ENCODE results near the gene GNAQ. TPM values are rescaled to one million over a fixed set of nuclear protein-coding genes. Genes with fewer than 3 reads are reported as not detected.
A peak's percentile ranks its signal among the peaks of the same experiment; 100 is the strongest.
"Not testable (repeated sequence)": the region's sequence is repeated elsewhere in the genome, so short reads cannot be mapped to it uniquely, and the experiment has no call there.

Gene GNAQ
- total RNA-seq, 4 donors from 2014 or later, result 35.4 to 95.7 (median 52.3) TPM

DNA sequence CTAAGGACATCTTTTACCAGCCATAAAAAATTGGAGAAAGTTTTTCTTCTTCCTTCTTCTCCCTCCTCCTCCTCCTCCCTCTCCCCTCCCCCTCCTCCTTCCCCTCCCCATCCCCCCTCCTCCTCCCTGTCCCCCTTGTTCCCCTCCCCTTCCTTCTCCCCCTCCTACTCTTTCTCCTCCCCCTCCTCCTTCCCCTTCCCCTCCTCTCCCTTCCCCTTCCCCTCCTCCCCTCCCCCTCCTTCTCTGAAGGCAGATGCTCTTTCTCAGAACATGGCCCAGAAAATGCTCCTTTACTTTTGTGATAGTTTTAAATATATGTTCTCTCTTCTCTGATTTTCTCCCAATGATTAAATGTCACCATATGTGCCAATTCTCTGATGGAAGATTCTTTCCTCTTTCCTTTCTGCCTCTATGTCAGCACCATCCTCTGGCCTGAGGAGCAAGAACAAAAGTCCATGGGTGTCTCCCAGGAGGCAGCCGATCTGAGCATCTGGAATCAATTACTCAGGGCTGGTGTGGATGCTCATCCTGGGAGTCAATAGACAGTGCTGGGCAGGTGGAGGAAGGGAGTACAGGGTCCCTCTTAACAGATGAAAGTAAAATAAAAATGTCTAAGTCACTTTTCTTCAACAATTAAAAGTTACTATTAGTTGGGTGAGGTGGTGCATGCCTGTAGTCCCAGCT is 320.5 kb downstream of the GNAQ start:
- intact Hi-C loops (cut with DNase I; ENCODE audit: low total_unique reads), result no loop called here
- no peaks in the 10 kb centered on the region for H3K36me3 ChIP-seq
- no peaks in the 10 kb centered on the region for H3K4me1 ChIP-seq
- no peak for DNase-seq
- no peak for TF ChIP-seq POLR2A (IDR thresholded peaks at IDR 0.05)
- TF ChIP-seq, protein P1, sequence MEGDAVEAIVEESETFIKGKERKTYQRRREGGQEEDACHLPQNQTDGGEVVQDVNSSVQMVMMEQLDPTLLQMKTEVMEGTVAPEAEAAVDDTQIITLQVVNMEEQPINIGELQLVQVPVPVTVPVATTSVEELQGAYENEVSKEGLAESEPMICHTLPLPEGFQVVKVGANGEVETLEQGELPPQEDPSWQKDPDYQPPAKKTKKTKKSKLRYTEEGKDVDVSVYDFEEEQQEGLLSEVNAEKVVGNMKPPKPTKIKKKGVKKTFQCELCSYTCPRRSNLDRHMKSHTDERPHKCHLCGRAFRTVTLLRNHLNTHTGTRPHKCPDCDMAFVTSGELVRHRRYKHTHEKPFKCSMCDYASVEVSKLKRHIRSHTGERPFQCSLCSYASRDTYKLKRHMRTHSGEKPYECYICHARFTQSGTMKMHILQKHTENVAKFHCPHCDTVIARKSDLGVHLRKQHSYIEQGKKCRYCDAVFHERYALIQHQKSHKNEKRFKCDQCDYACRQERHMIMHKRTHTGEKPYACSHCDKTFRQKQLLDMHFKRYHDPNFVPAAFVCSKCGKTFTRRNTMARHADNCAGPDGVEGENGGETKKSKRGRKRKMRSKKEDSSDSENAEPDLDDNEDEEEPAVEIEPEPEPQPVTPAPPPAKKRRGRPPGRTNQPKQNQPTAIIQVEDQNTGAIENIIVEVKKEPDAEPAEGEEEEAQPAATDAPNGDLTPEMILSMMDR (IDR thresholded peaks at IDR 0.05), result no peak
- H3K27me3 ChIP-seq, result no peaks in the 10 kb centered on the region
- no peaks in the 10 kb centered on the region for H3K9me3 ChIP-seq
- H3K27ac ChIP-seq, result no peak overlapping the region
- H3K4me3 ChIP-seq, result no peak overlapping the region

DNA sequence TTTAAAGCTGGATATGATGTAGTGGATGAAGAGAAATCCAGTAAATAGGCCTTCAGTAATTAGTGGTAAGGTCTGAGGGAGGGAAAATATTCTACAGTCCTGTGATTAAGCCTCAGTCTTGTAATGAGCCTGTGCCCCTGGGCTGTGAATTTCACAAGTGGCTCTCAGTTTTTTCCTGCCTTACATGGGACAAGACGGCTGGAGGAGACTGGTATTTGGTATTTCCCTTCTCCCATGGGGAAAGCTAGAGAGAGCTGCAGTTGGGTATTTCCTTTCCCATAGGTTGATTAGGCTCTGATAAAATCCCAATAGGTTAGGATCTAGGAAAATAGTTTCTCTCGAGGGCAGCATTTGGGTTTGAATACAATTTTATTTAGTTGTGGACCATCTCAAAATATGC is 321.3 kb downstream of the GNAQ start:
- no peak overlapping the region for H3K27ac ChIP-seq
- H3K36me3 ChIP-seq, result no peaks in the 10 kb centered on the region
- TF ChIP-seq, protein P1 (IDR thresholded peaks at IDR 0.05), result no peak
- no peak for TF ChIP-seq POLR2A (IDR thresholded peaks at IDR 0.05)
- intact Hi-C loops (cut with DNase I; ENCODE audit: low total_unique reads), result no loop called here
- H3K4me3 ChIP-seq, result no peak overlapping the region
- H3K27me3 ChIP-seq, result no peaks in the 10 kb centered on the region
- H3K9me3 ChIP-seq, result no peaks in the 10 kb centered on the region
- DNase-seq, result no peak
- H3K4me1 ChIP-seq, result no peaks in the 10 kb centered on the region

DNA sequence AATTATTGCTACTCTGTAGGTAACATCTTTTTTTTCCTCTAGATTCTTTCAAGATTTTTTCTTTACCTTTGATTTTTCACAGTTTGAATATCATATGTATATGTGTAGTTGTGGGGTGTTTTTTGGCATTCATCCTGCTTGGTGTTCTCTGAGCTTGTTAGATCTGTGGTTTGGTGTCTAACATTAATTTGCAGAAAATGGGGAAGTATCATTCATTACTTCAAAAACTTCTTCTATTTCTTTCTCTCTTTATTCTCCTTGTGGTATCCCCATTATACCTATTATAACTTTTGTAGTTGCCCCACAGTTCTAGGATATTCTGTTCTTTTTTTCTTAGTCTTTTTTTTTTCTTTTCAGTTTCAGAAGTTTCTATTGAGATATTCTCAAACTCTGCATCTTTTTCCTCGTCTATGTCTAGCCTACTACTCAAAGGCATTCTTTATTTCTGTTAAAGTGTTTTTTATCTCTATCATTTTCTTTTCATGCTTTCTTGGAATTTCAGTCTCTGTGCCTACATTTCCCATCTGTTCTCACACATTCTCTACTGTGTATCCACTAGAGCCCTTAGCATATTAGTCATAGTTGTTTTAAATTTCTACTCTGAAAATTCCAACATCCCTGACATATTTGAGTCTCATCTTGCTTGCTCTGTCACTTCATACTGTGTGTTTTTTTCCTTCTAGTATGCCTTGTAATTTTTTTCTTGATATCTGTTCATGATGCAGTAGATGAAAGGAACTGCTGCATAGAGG is 323.4 kb downstream of the GNAQ start:
- Histone ChIP-seq H3K4me1 (no peaks in the 10 kb centered on the region), H3K36me3 (no peaks in the 10 kb centered on the region), H3K27me3 (no peaks in the 10 kb centered on the region), H3K27ac (peak overlapping the region; percentile 68 to 81), H3K9me3 (no peaks in the 10 kb centered on the region), H3K4me3 (no peak overlapping the region)
- no peak for TF ChIP-seq POLR2A (IDR thresholded peaks at IDR 0.05)
- TF ChIP-seq, protein P1 (IDR thresholded peaks at IDR 0.05), result no peak
- no peak for DNase-seq
- intact Hi-C loops (cut with DNase I; ENCODE audit: low total_unique reads), result no loop called here

DNA sequence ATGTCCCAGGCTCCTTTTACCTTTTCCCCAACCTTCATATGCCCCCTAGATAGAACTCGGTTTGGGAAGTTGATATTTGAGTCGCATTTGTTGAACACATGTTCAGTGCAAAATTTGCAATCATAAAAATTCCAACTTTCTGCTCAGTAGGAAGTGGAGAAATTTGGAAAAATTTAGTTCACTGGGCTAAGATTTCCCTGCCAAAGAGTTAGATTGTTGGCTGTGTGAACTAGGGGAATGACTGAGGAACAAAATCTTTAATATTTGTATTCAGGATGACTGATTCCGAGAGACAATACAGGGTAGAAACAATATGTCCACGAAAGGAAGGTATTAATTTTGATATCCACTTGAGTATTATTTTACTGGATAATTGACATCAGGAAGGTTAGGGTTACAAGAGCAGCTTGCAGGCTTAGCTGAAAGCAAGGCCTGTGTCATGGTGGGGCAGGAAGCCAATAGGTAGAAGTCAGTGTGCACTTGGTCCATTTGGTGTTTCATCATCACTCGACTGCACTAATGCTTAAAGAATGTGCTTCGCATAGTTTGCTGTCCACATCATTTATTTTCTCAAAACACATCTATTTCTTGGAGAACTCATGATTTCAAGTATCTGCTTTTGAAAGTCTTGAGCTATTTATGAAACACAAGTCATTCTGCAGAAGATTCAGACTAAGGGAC is 324.1 kb downstream of the GNAQ start:
- DNase-seq, result peak; percentile 81 to 94
- intact Hi-C loops (cut with DNase I; ENCODE audit: low total_unique reads), result no loop called here
- Histone ChIP-seq H3K27ac (peak overlapping the region; percentile 68 to 81), H3K4me3 (no peak overlapping the region), H3K9me3 (no peaks in the 10 kb centered on the region), H3K27me3 (no peaks in the 10 kb centered on the region), H3K4me1 (no peaks in the 10 kb centered on the region), H3K36me3 (no peaks in the 10 kb centered on the region)
- TF ChIP-seq, protein P1 (IDR thresholded peaks at IDR 0.05), result no peak
- no peak for TF ChIP-seq POLR2A (IDR thresholded peaks at IDR 0.05)

DNA sequence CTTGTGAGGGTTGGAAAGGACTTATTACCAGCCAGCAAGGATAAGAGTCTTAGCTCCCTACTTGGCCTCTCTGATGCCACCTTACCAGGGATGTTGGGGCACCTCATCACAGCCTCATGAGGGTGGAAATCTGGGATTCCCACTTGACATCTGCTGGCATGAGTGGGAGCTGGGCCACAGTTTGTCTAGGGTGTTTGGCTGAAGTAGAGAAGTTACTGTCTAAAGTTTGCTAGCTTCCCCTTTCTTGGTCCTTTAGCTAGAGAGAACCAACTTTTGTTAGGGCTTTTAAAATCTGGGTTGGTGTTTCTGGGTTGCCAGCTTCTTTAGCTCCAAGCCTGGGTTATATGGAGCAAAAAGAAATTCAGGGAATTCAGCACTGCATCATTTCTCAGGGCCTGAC is 326.0 kb downstream of the GNAQ start:
- Histone ChIP-seq H3K4me1 (no peaks in the 10 kb centered on the region), H3K9me3 (no peaks in the 10 kb centered on the region), H3K36me3 (no peaks in the 10 kb centered on the region), H3K4me3 (no peak overlapping the region), H3K27me3 (no peaks in the 10 kb centered on the region), H3K27ac (no peak overlapping the region)
- TF ChIP-seq, protein P1 (IDR thresholded peaks at IDR 0.05), result no peak
- TF ChIP-seq POLR2A (IDR thresholded peaks at IDR 0.05), result no peak
- no peak for DNase-seq
- intact Hi-C loops (cut with DNase I; ENCODE audit: low total_unique reads), result no loop called here

DNA sequence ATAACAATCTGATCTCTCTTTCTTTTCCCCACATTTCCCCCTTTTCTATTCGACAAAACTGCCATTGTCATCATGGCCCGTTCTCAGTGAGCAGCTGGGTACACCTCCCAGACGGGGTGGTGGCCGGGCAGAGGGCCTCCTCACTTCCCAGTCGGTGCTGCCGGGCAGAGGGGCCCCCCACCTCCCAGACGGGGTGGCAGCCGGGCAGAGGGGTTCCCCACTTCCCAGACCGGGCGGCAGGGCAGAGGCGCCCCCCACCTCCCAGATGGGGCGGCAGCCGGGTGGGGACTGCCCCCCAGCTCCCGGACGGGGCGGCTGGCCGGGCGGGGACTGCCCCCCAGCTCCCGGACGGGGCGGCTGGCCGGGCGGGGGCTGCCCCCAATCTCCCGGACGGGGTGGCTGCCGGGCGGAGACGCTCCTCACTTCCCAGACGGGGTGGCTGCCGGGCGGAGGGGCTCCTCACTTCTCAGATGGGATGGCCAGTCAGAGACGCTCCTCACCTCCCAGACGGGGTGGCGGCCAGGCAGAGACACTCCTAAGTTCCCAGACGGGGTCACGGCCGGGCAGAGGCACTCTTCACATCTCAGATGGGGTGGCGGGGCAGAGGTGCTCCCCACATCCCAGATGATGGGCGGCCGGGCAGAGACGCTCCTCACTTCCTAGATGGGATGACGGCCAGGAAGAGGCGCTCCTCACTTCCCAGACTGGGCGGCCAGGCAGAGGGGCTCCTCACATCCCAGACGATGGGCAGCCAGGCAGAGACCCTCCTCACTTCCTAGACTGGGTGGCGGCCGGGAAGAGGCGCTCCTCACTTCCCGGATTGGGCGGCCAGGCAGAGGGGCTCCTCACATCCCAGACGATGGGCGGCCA is 328.9 kb downstream of the GNAQ start:
- H3K4me1 ChIP-seq; H3K27me3 ChIP-seq; H3K9me3 ChIP-seq; intact Hi-C loops (cut with DNase I; ENCODE audit: low total_unique reads); H3K27ac ChIP-seq; H3K36me3 ChIP-seq; H3K4me3 ChIP-seq; DNase-seq: not testable (repeated sequence)
